ENCODE results near the gene SCGB1A1. TPM values are rescaled to one million over a fixed set of nuclear protein-coding genes. Genes with fewer than 3 reads are reported as not detected.

SCGB1A1 gene
- total and polyA plus RNA-seq, 4 donors: not detected

- TF ChIP-seq RXRA (IDR thresholded peaks at IDR 0.05) (no peak), TAF1 (conservative IDR thresholded peaks at IDR 0.05) (no peak), MAX (IDR thresholded peaks at IDR 0.05) (no peak), GABPA (IDR thresholded peaks at IDR 0.05 in 1 of 2, conservative IDR thresholded peaks at IDR 0.05 in 1 of 2) (no peak), EGR1 (IDR thresholded peaks at IDR 0.05; ENCODE audit: low read depth in 2 of 2) (no peak), FOXA1 (IDR thresholded peaks at IDR 0.05) (no peak), RAD21 (IDR thresholded peaks at IDR 0.05) (no peak), REST (IDR thresholded peaks at IDR 0.05) (no peak), SP1 (IDR thresholded peaks at IDR 0.05) (no peak), JUND (IDR thresholded peaks at IDR 0.05) (no peak)
- Histone ChIP-seq H3K9ac (ENCODE audit: low read depth in 1 of 2, low read length in 2 of 2) (no peak overlapping the region), H3K27me3 (ENCODE audit: control insufficient read depth in 4 of 4, insufficient read depth in 4 of 4, low read length in 3 of 4) (no peaks in the 10 kb centered on the region), H3K27ac (ENCODE audit: low read depth in 1 of 2, low read length in 2 of 2) (no peak overlapping the region), H3K4me3 (ENCODE audit: low read depth in 1 of 3, low read length in 3 of 3) (no peak overlapping the region), H3K4me1 (ENCODE audit: control insufficient read depth in 4 of 4, insufficient read depth in 4 of 4, low read length in 3 of 4) (peaks cover 0 to 10% (median 2%) of the 10 kb centered on the region in 4 donors), H3K9me3 (ENCODE audit: control insufficient read depth in 4 of 4, low read length in 3 of 4) (no peaks in the 10 kb centered on the region), H3K36me3 (ENCODE audit: control insufficient read depth in 4 of 4, insufficient read depth in 3 of 4, low read depth in 1 of 4, low read length in 3 of 4) (no peaks in the 10 kb centered on the region)
- 86% methylated on average over 15 of the region's 15 CpGs for WGBS
- DNase-seq (ENCODE audit: low spot score): no peak
These were observed 43.1 kb downstream of the SCGB1A1 start for GRCh38 chr11:62461740-62462507.

- peaks cover 0 to 11% (median 3%) of the 10 kb centered on the region in 4 donors for H3K4me1 ChIP-seq (ENCODE audit: control insufficient read depth in 4 of 4, insufficient read depth in 4 of 4, low read length in 3 of 4)
- no peak overlapping the region for H3K4me3 ChIP-seq (ENCODE audit: low read depth in 1 of 3, low read length in 3 of 3)
- H3K27me3 ChIP-seq (ENCODE audit: control insufficient read depth in 4 of 4, insufficient read depth in 4 of 4, low read length in 3 of 4): no peaks in the 10 kb centered on the region
- H3K9ac ChIP-seq (ENCODE audit: low read depth in 1 of 2, low read length in 2 of 2): no peak overlapping the region
- H3K9me3 ChIP-seq (ENCODE audit: control insufficient read depth in 4 of 4, low read length in 3 of 4): no peaks in the 10 kb centered on the region
- no peaks in the 10 kb centered on the region for H3K36me3 ChIP-seq (ENCODE audit: control insufficient read depth in 4 of 4, insufficient read depth in 3 of 4, low read depth in 1 of 4, low read length in 3 of 4)
- TF ChIP-seq YY1 (IDR thresholded peaks at IDR 0.05): no peak
- no peak for TF ChIP-seq ZBTB33 (IDR thresholded peaks at IDR 0.05)
- TF ChIP-seq SP1 (IDR thresholded peaks at IDR 0.05): no peak
- no peak for TF ChIP-seq REST (IDR thresholded peaks at IDR 0.05)
- no peak for TF ChIP-seq EGR1 (IDR thresholded peaks at IDR 0.05; ENCODE audit: low read depth in 2 of 2)
- no peak for TF ChIP-seq HNF4A (conservative IDR thresholded peaks at IDR 0.05)
- no peak for TF ChIP-seq TAF1 (conservative IDR thresholded peaks at IDR 0.05)
- no peak overlapping the region for H3K27ac ChIP-seq (ENCODE audit: low read depth in 1 of 2, low read length in 2 of 2)
- 93% methylated on average over 9 of the region's 9 CpGs for WGBS
- DNase-seq (ENCODE audit: low spot score): no peak
These were observed 43.7 kb downstream of the SCGB1A1 start for GRCh38 chr11:62462508-62462892.

Measured in liver (tissue), 9 donors.